ENCODE results near the gene CDC14A.

Gene CDC14A

DNA sequence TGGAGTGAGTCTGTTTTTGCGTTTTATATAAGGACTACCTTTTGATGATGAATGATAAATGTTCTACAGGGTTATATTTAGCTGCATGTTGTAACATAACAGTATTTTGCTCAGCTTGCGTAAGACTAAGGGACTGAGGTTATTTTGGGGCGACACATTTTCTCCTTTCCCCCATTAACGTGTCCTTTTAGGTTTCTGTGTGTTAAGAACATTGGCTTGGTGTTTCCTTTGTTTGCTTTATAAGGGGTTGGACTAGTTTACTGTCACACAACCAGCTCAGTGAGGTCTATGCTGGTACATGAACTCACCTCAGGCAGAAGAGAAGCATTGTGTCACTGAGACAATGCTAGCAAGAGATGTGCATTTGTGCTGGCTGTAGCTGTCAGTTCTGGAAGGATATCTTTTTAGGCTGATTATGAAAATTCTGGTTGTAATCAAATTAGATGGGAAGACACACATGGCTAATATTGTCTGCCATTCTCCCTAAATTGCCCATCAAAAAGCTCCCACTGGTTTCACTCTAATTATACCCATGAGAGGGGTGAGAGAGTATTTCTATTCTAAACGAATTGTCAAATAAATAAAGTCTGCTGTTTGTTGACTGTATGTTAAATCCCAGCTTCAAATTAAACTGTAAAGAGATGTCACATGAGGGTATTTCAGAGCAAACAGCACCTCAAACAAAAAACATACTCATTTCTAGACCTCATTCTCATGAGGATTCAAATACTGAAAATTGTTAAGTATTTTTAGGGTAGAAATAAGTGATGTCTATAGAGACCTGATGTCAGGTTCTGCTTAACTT lies 62.6 kb downstream of the CDC14A start:
- no peak for TF ChIP-seq TAF1 (IDR thresholded peaks at IDR 0.05; ENCODE audit: borderline replicate concordance, insufficient read depth, low read length)
- no peak for TF ChIP-seq SIN3A (IDR thresholded peaks at IDR 0.05; ENCODE audit: borderline replicate concordance, insufficient read depth, low read length)
- TF ChIP-seq, protein P1, sequence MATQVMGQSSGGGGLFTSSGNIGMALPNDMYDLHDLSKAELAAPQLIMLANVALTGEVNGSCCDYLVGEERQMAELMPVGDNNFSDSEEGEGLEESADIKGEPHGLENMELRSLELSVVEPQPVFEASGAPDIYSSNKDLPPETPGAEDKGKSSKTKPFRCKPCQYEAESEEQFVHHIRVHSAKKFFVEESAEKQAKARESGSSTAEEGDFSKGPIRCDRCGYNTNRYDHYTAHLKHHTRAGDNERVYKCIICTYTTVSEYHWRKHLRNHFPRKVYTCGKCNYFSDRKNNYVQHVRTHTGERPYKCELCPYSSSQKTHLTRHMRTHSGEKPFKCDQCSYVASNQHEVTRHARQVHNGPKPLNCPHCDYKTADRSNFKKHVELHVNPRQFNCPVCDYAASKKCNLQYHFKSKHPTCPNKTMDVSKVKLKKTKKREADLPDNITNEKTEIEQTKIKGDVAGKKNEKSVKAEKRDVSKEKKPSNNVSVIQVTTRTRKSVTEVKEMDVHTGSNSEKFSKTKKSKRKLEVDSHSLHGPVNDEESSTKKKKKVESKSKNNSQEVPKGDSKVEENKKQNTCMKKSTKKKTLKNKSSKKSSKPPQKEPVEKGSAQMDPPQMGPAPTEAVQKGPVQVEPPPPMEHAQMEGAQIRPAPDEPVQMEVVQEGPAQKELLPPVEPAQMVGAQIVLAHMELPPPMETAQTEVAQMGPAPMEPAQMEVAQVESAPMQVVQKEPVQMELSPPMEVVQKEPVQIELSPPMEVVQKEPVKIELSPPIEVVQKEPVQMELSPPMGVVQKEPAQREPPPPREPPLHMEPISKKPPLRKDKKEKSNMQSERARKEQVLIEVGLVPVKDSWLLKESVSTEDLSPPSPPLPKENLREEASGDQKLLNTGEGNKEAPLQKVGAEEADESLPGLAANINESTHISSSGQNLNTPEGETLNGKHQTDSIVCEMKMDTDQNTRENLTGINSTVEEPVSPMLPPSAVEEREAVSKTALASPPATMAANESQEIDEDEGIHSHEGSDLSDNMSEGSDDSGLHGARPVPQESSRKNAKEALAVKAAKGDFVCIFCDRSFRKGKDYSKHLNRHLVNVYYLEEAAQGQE (IDR thresholded peaks at IDR 0.05; ENCODE audit: insufficient read depth in 1 of 2, low read depth in 2 of 2, low read length in 2 of 2), result no peak
- no peak for TF ChIP-seq POLR2AphosphoS5 (IDR thresholded peaks at IDR 0.05; ENCODE audit: low read depth, low read length)
- TF ChIP-seq FOXP2 (optimal IDR thresholded peaks at IDR 0.05; ENCODE audit: borderline replicate concordance, extremely low read depth, extremely low read length, insufficient read depth), result no peak

DNA sequence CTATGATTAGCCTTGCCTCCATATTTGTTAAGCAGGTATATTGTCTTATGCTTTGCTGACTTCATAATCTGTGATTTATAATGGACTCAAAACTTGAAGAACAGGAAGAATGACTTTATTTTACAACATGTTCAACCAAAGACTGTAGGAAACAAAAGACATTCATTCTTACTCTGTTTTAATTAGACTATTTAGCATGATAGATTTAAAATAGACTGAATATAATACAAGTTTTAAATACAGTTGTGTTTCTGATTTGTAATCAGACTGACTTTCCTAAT lies 63.1 kb downstream of the CDC14A start:
- TF ChIP-seq, protein P1 (IDR thresholded peaks at IDR 0.05; ENCODE audit: insufficient read depth in 1 of 2, low read depth in 2 of 2, low read length in 2 of 2), result no peak
- TF ChIP-seq POLR2AphosphoS5 (IDR thresholded peaks at IDR 0.05; ENCODE audit: low read depth, low read length), result no peak
- no peak for TF ChIP-seq FOXP2 (optimal IDR thresholded peaks at IDR 0.05; ENCODE audit: borderline replicate concordance, extremely low read depth, extremely low read length, insufficient read depth)
- no peak for TF ChIP-seq SIN3A (IDR thresholded peaks at IDR 0.05; ENCODE audit: borderline replicate concordance, insufficient read depth, low read length)
- no peak for TF ChIP-seq TAF1 (IDR thresholded peaks at IDR 0.05; ENCODE audit: borderline replicate concordance, insufficient read depth, low read length)

DNA sequence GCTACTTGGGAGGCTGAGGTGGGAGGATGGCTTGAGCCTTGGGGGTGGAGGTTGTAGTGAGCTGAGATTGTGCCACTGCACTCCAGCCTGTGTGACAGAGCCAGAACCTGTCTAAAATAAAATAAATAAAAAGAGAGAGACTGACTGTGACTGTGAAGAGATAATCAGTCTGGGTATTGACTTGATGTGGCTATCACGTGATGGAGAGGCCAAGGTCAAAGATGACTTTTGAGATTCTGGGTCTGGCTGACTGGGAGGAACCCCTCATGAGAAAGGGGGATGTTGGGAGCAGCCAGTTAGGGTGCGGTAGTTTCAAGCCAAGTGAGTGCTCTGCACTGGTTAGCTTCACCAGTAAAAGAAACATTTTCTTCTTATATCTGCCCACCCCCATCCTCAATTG lies 66.8 kb downstream of the CDC14A start:
- TF ChIP-seq POLR2AphosphoS5 (IDR thresholded peaks at IDR 0.05; ENCODE audit: low read depth, low read length) (no peak), SIN3A (IDR thresholded peaks at IDR 0.05; ENCODE audit: borderline replicate concordance, insufficient read depth, low read length) (no peak), TAF1 (IDR thresholded peaks at IDR 0.05; ENCODE audit: borderline replicate concordance, insufficient read depth, low read length) (no peak), FOXP2 (optimal IDR thresholded peaks at IDR 0.05; ENCODE audit: borderline replicate concordance, extremely low read depth, extremely low read length, insufficient read depth) (no peak)
- TF ChIP-seq, protein P1 (IDR thresholded peaks at IDR 0.05; ENCODE audit: insufficient read depth in 1 of 2, low read depth in 2 of 2, low read length in 2 of 2), result no peak

DNA sequence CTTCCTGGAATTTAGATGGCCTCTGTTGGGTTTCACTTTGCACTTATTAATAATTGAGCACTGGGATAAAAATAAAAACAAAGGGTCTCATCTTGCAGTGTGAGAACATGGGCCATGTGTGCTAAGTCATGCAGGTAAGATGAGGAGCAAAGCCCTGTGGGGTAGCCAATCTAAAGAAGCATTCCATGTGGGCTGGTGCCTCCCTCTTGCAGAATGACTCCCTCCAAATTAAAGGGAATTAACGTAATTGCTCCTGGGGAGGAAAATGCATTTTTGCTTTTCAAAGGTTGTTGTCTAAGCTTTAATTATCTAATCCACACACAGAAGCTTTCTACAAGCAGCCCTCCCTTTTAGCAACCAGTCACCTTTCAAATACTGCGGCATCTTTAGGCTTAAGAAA lies 69.8 kb downstream of the CDC14A start:
- TF ChIP-seq SIN3A (IDR thresholded peaks at IDR 0.05; ENCODE audit: borderline replicate concordance, insufficient read depth, low read length) (no peak), TAF1 (IDR thresholded peaks at IDR 0.05; ENCODE audit: borderline replicate concordance, insufficient read depth, low read length) (no peak), FOXP2 (optimal IDR thresholded peaks at IDR 0.05; ENCODE audit: borderline replicate concordance, extremely low read depth, extremely low read length, insufficient read depth) (no peak), POLR2AphosphoS5 (IDR thresholded peaks at IDR 0.05; ENCODE audit: low read depth, low read length) (no peak)
- TF ChIP-seq, protein P1 (IDR thresholded peaks at IDR 0.05; ENCODE audit: insufficient read depth in 1 of 2, low read depth in 2 of 2, low read length in 2 of 2), result no peak

Measured in PFSK-1 (cell line).